Measurements from ENCODE around the gene ZNRF1.
"Not testable (repeated sequence)": the region's sequence is repeated elsewhere in the genome, so short reads cannot be mapped to it uniquely, and the experiment has no call there.

Gene ZNRF1

GRCh38 chr16:75003931-75004330 lies 5.1 kb downstream of the ZNRF1 start:
- no peak for DNase-seq

- no peak for DNase-seq
Measured at GRCh38 chr16:75004460-75004859, 5.6 kb downstream of the ZNRF1 start.

- DNase-seq: no peak
Measured at GRCh38 chr16:75005697-75006096, 6.9 kb downstream of the ZNRF1 start.

- DNase-seq: no peak
Measured at GRCh38 chr16:75007443-75007842, 8.6 kb downstream of the ZNRF1 start.

GRCh38 chr16:75010427-75010826 lies 11.6 kb downstream of the ZNRF1 start:
- peak in 1 of 2 experiments; percentile 8 for DNase-seq

- peak; percentile 50 to 66 for DNase-seq
Measured at GRCh38 chr16:75011634-75012307, 12.9 kb downstream of the ZNRF1 start.

GRCh38 chr16:75012380-75013081 lies 13.7 kb downstream of the ZNRF1 start:
- peak; percentile 11 to 28 for DNase-seq

- not testable (repeated sequence) for DNase-seq
Measured at GRCh38 chr16:75013123-75013522, 14.3 kb downstream of the ZNRF1 start.

- no peak for DNase-seq
Measured at GRCh38 chr16:75014318-75014717, 15.5 kb downstream of the ZNRF1 start.

- not testable (repeated sequence) for DNase-seq
Measured at GRCh38 chr16:75016451-75017081, 17.7 kb downstream of the ZNRF1 start.

GRCh38 chr16:75017670-75018525 lies 19.1 kb downstream of the ZNRF1 start:
- no peak for DNase-seq

GRCh38 chr16:75019007-75019406 lies 20.2 kb downstream of the ZNRF1 start:
- no peak for DNase-seq

- DNase-seq: no peak
Measured at GRCh38 chr16:75019586-75019985, 20.8 kb downstream of the ZNRF1 start.

- DNase-seq: no peak
Measured at GRCh38 chr16:75021410-75021809, 22.6 kb downstream of the ZNRF1 start.

- no peak for DNase-seq
Measured at GRCh38 chr16:75022567-75022966, 23.7 kb downstream of the ZNRF1 start.

- no peak for DNase-seq
Measured at GRCh38 chr16:75023009-75023408, 24.2 kb downstream of the ZNRF1 start.

- no peak for DNase-seq
Measured at GRCh38 chr16:75024182-75024581, 25.4 kb downstream of the ZNRF1 start.

GRCh38 chr16:75024594-75024993 lies 25.8 kb downstream of the ZNRF1 start:
- DNase-seq: no peak

- no peak for DNase-seq
Measured at GRCh38 chr16:75025761-75026160, 26.9 kb downstream of the ZNRF1 start.

- not testable (repeated sequence) for DNase-seq
Measured at GRCh38 chr16:75026239-75026891, 27.5 kb downstream of the ZNRF1 start.

- no peak for DNase-seq
Measured at GRCh38 chr16:75026892-75027391, 28.1 kb downstream of the ZNRF1 start.
